IPS DF 19.7 (cell line): Measurements from ENCODE around the gene SNPH.

Experiments
- DNase-seq: peaks from one replicate; pipeline ENCODE4 v3.0.0-alpha.2; 2013; ENCODE audit warnings: low read depth, low spot score

SNPH gene

GRCh38 chr20:1323830-1324597, 57.9 kb downstream of the SNPH start:
- DNase-seq: no peak

GRCh38 chr20:1324598-1325172, 58.6 kb downstream of the SNPH start:
- no peak for DNase-seq

GRCh38 chr20:1325173-1326030, 59.3 kb downstream of the SNPH start:
- peak; percentile 74 for DNase-seq

- no peak for DNase-seq
Observed at GRCh38 chr20:1326031-1326930, 60.2 kb downstream of the SNPH start.

GRCh38 chr20:1327241-1327653, 61.2 kb downstream of the SNPH start:
- DNase-seq: no peak

GRCh38 chr20:1327827-1328679, 62.0 kb downstream of the SNPH start:
- DNase-seq: no peak

GRCh38 chr20:1328680-1329330, 62.7 kb downstream of the SNPH start, which contains the start of gene SDCBP2:
SDCBP2 (minus strand) TSS chr20:1329139; CDS start chr20:1320416, 8,723 bp downstream.
- no peak for DNase-seq

GRCh38 chr20:1330075-1330830, 64.2 kb downstream of the SNPH start:
- DNase-seq: no peak

- DNase-seq: no peak
Observed at GRCh38 chr20:1331101-1331500, 65.0 kb downstream of the SNPH start.

GRCh38 chr20:1331801-1332453, 65.8 kb downstream of the SNPH start:
- no peak for DNase-seq

GRCh38 chr20:1332749-1333300, 66.7 kb downstream of the SNPH start:
- no peak for DNase-seq

GRCh38 chr20:1333462-1334369, 67.6 kb downstream of the SNPH start:
- no peak for DNase-seq

- DNase-seq: no peak
Observed at GRCh38 chr20:1334370-1334731, 68.3 kb downstream of the SNPH start.

- DNase-seq: no peak
Observed at GRCh38 chr20:1334761-1335160, 68.7 kb downstream of the SNPH start.

GRCh38 chr20:1335961-1336698, 70.0 kb downstream of the SNPH start:
- DNase-seq: no peak

GRCh38 chr20:1336699-1337367, 70.7 kb downstream of the SNPH start:
- DNase-seq: no peak
